ENCODE data around the gene CLEC6A.

- TF ChIP-seq CTCF (conservative IDR thresholded peaks at IDR 0.05) (no peak), EZH2 (IDR thresholded peaks at IDR 0.05; ENCODE audit: low read depth) (no peak)
Measured at GRCh38 chr12:8504351-8504750, 48.6 kb downstream of the CLEC6A start.

All from PC-9 (cell line).